SK-N-SH (cell line): ENCODE data around the gene PHTF1. TPM values are rescaled to one million over a fixed set of nuclear protein-coding genes. Genes with fewer than 3 reads are reported as not detected.

ENCODE experiments used
- CTCF ChIA-PET: fragments of 300-600, 350-600 bp; formaldehyde crosslinking; extraction: SDS; loops from one replicate; lab custom pipeline; 2021; lab: Yijun Ruan, JAX
- POLR2A ChIA-PET: fragments of 350-600 bp; sonication (Branson Sonifier 250); formaldehyde crosslinking; extraction: SDS; loops from one replicate; lab custom pipeline; 2020; ENCODE audit warnings: antibody characterized with exemption, inconsistent platforms; lab: Yijun Ruan, JAX
- DNase-seq: peaks from one replicate; pipeline ENCODE4 v3.0.0; 2012
- H2AFZ ChIP-seq: fragments of 200-600 bp; sonication (generic); 2 replicates; pipeline ENCODE4 v1.8.1; 2016; ENCODE audit warnings: antibody characterized with exemption, mild to moderate bottlenecking, low read depth
- H3F3A ChIP-seq: fragments of 200-600 bp; sonication (generic); replicated peaks from 2 replicates; pipeline ENCODE3; 2016; ENCODE audit warnings: antibody characterized with exemption, mild to moderate bottlenecking; ENCODE audit not compliant: insufficient read depth
- H3K27ac ChIP-seq, 2 experiments: fragments of 200-500 bp in 1 of 2; fragments of 200-600 bp in 1 of 2; sonication (Bioruptor generic) in 1 of 2; sonication (generic), shearing (Covaris generic) in 1 of 2; 2 replicates each; pipeline versions ENCODE4 v1.5.1 to v1.6.1; 2014 to 2016; ENCODE audit warnings: low read depth in 2 of 2, inconsistent platforms in 1 of 2, low read length in 1 of 2, mild to moderate bottlenecking in 1 of 2, mixed read lengths in 1 of 2
- H3K27me3 ChIP-seq: fragments of 200-600 bp; sonication (generic), shearing (Covaris generic); 2 replicates; pipeline ENCODE4 v1.6.1; 2016; ENCODE audit warnings: mixed run types; ENCODE audit not compliant: insufficient read depth
- H3K36me3 ChIP-seq, 2 experiments: fragments of 200-500 bp in 1 of 2; fragments of 200-600 bp in 1 of 2; sonication (Bioruptor generic) in 1 of 2; sonication (generic) in 1 of 2; replicated peaks in 1 of 2; 2 replicates each; pipeline versions ENCODE3 to v1.5.1; 2014 to 2016; ENCODE audit warnings: low read length in 1 of 2, mild to moderate bottlenecking in 1 of 2; ENCODE audit not compliant: insufficient read depth in 2 of 2, control insufficient read depth in 1 of 2
- H3K4me1 ChIP-seq, 2 experiments: fragments of 200-500 bp in 1 of 2; fragments of 200-600 bp in 1 of 2; sonication (Bioruptor generic) in 1 of 2; sonication (generic), shearing (Covaris generic) in 1 of 2; 2 replicates each; pipeline versions ENCODE4 v1.5.1 to v1.6.1; 2014 to 2016; ENCODE audit warnings: low read depth in 1 of 2, low read length in 1 of 2, mixed run types in 1 of 2; ENCODE audit not compliant: insufficient read depth in 2 of 2, control insufficient read depth in 1 of 2
- H3K4me2 ChIP-seq: fragments of 200-600 bp; sonication (generic), shearing (Covaris generic); 2 replicates; pipeline ENCODE4 v1.6.1; 2017; ENCODE audit warnings: mixed run types
- H3K4me3 ChIP-seq, 2 experiments: fragments of 200-500 bp in 1 of 2; fragments of 200-600 bp in 1 of 2; sonication (Bioruptor generic) in 1 of 2; sonication (generic), shearing (Covaris generic) in 1 of 2; 2 replicates each; pipeline versions ENCODE4 v1.5.1 to v1.8.1; 2014 to 2016; ENCODE audit warnings: low read depth in 2 of 2, inconsistent platforms in 1 of 2, low read length in 1 of 2, mild to moderate bottlenecking in 1 of 2, mixed read lengths in 1 of 2, moderate library complexity in 1 of 2
- H3K79me2 ChIP-seq: fragments of 200-600 bp; sonication (generic); 2 replicates; pipeline ENCODE4 v1.8.1; 2017; ENCODE audit warnings: mild to moderate bottlenecking; ENCODE audit not compliant: insufficient read depth
- H3K9ac ChIP-seq: fragments of 200-600 bp; sonication (generic); 2 replicates; pipeline ENCODE4 v1.6.1; 2017; ENCODE audit warnings: mixed run types
- H3K9me2 ChIP-seq: fragments of 200-600 bp; sonication (generic); 2 replicates; pipeline ENCODE4 v1.6.1; 2017; ENCODE audit warnings: mixed run types
- H3K9me3 ChIP-seq: fragments of 200-600 bp; sonication (generic); 2 replicates; pipeline ENCODE4 v1.6.1; 2017; ENCODE audit warnings: mixed run types, mild to moderate bottlenecking, moderate library complexity
- H4K20me1 ChIP-seq: fragments of 200-600 bp; sonication (generic); 2 replicates; pipeline ENCODE4 v1.6.1; 2017; ENCODE audit warnings: mild to moderate bottlenecking, mixed run types; ENCODE audit not compliant: insufficient read depth
- CHD2 ChIP-seq: fragments of 150-350 bp; IDR thresholded peaks from 2 replicates; pipeline ENCODE4 v1.6.1; 2018; ENCODE audit warnings: low read length; ENCODE audit not compliant: partially characterized antibody
- ELF1 ChIP-seq: IDR thresholded peaks from 2 replicates; pipeline ENCODE4 v1.4.0; 2012
- EZH2phosphoT487 ChIP-seq: fragments of 200-600 bp; sonication (generic); IDR thresholded peaks from 2 replicates; pipeline ENCODE4 v1.6.1; 2017; ENCODE audit warnings: low read depth, mixed run types, mild to moderate bottlenecking, antibody characterized with exemption, moderate library complexity, borderline replicate concordance
- FOXJ3 ChIP-seq: sonication (generic); formaldehyde crosslinking; IDR thresholded peaks from 2 replicates; pipeline ENCODE4 v1.5.1; 2020; ENCODE audit warnings: mild to moderate bottlenecking, missing genetic modification reagents
- FOXM1 ChIP-seq: IDR thresholded peaks from 2 replicates; pipeline ENCODE4 v1.4.0; 2012; ENCODE audit warnings: low read depth, mild to moderate bottlenecking
- IRF3 ChIP-seq: fragments of 150-350 bp; IDR thresholded peaks from 2 replicates; pipeline ENCODE4 v1.6.1; 2016; ENCODE audit warnings: mild to moderate bottlenecking, low read depth, low read length
- MXI1 ChIP-seq: IDR thresholded peaks from 2 replicates; pipeline ENCODE4 v1.6.1; 2012; ENCODE audit warnings: mild to moderate bottlenecking, low read depth, low read length, improper control_type of control experiment
- NFIC ChIP-seq: IDR thresholded peaks from 2 replicates; pipeline ENCODE4 v1.4.0; 2012; ENCODE audit warnings: borderline replicate concordance
- NRF1 ChIP-seq: IDR thresholded peaks from 2 replicates; pipeline ENCODE4 v1.6.1; 2012; ENCODE audit warnings: low read depth, mild to moderate bottlenecking, low read length
- PBX3 ChIP-seq: IDR thresholded peaks from 2 replicates; pipeline ENCODE4; 2012
- RAD21 ChIP-seq: IDR thresholded peaks from 2 replicates; pipeline ENCODE4 v1.6.1; 2012; ENCODE audit warnings: mild to moderate bottlenecking, low read length
- RCOR1 ChIP-seq: fragments of 150-350 bp; IDR thresholded peaks from 2 replicates; pipeline ENCODE4 v1.6.1; 2017; ENCODE audit warnings: antibody characterized with exemption, low read length
- REST ChIP-seq: IDR thresholded peaks from 2 replicates; pipeline ENCODE4 v1.6.1; 2012; ENCODE audit warnings: mild to moderate bottlenecking, low read depth, low read length, moderate library complexity
- RXRA ChIP-seq: IDR thresholded peaks from 2 replicates; pipeline ENCODE4 v1.4.0; 2012; ENCODE audit warnings: low read depth, mild to moderate bottlenecking, borderline replicate concordance
- TCF12 ChIP-seq: IDR thresholded peaks from 2 replicates; pipeline ENCODE4 v1.4.0; 2012
- ZBTB33 ChIP-seq: IDR thresholded peaks from 2 replicates; pipeline ENCODE4 v1.4.0; 2012; ENCODE audit warnings: low read depth, borderline replicate concordance
- WGBS: methylation state at CpG from one replicate; pipeline ENCODE4 v1.1.6; 2017; ENCODE audit warnings: low lambda C conversion rate; 5-methylcytosine and 5-hydroxymethylcytosine counted together
- polyA plus RNA-seq, 3 experiments: library from polyadenylated mRNA; depleted of rRNA; stranded (reverse); fragments of >200 nt; gene quantifications; 2 replicates each; pipeline ENCODE4 v1.2.3, GENCODE V29; 2012

Gene PHTF1
- polyA plus RNA-seq, 1 of the 3 experiments (the other 2 are of a cell fraction) = 10.8 TPM

- H2AFZ ChIP-seq = no peak overlapping the region
- H3F3A ChIP-seq = peaks cover 13% of the 10 kb centered on the region
- H4K20me1 ChIP-seq = no peaks in the 10 kb centered on the region
- peaks cover 20 to 46% of the 10 kb centered on the region in 2 experiments for H3K36me3 ChIP-seq
- no peak for DNase-seq
- H3K9ac ChIP-seq = no peak overlapping the region
- H3K9me3 ChIP-seq = no peaks in the 10 kb centered on the region
- CTCF ChIA-PET = interaction anchor here (1.4 kb wide), 1 partner anchor 21 kb away, joined by 3 read pairs; no protein-coding TSS in a partner anchor
- no peak overlapping the region for H3K4me2 ChIP-seq
- H3K27ac ChIP-seq = no peak overlapping the region; a peak in 1 of 4 replicates
- H3K79me2 ChIP-seq = peaks cover 39% of the 10 kb centered on the region
- POLR2A ChIA-PET = no interaction called here
- no peak overlapping the region for H3K4me3 ChIP-seq
- H3K9me2 ChIP-seq = no peaks in the 10 kb centered on the region
- WGBS = 92% methylated on average over 3 of the region's 3 CpGs
- TF ChIP-seq RCOR1 = no peak
- no peak for TF ChIP-seq NFIC
- TF ChIP-seq REST = no peak
- no peak for TF ChIP-seq PBX3
- no peak for TF ChIP-seq EZH2phosphoT487
- TF ChIP-seq IRF3 = no peak
- no peak for TF ChIP-seq RAD21
- TF ChIP-seq ZBTB33 = no peak
- no peak for TF ChIP-seq TCF12
- TF ChIP-seq NRF1 = no peak
- no peak for TF ChIP-seq ELF1
- TF ChIP-seq MXI1 = no peak
- TF ChIP-seq CHD2 = no peak
- TF ChIP-seq FOXJ3 = no peak
- no peak for TF ChIP-seq RXRA
- TF ChIP-seq FOXM1 = no peak
- peaks cover 6 to 8% of the 10 kb centered on the region in 2 experiments; a peak in 2 of 4 replicates for H3K4me1 ChIP-seq
- H3K27me3 ChIP-seq = no peaks in the 10 kb centered on the region
Observed at GRCh38 chr1:113749402-113749801, 9.9 kb downstream of the PHTF1 start.
